HS-5 (cell line): Measurements from ENCODE around the gene ST6GAL1.
"Not testable (repeated sequence)": the region's sequence is repeated elsewhere in the genome, so short reads cannot be mapped to it uniquely, and the experiment has no call there.

Experiments used
- DNase-seq: peaks from one replicate; pipeline ENCODE4 v3.0.0-alpha.2; 2012; ENCODE audit warnings: low read depth

Gene ST6GAL1

GRCh38 chr3:186967686-186968085 is 37.4 kb downstream of the ST6GAL1 start:
- no peak for DNase-seq

GRCh38 chr3:186969607-186970006 is 39.3 kb downstream of the ST6GAL1 start:
- DNase-seq: no peak

GRCh38 chr3:186971106-186971505 is 40.8 kb downstream of the ST6GAL1 start:
- DNase-seq: not testable (repeated sequence)

DNA sequence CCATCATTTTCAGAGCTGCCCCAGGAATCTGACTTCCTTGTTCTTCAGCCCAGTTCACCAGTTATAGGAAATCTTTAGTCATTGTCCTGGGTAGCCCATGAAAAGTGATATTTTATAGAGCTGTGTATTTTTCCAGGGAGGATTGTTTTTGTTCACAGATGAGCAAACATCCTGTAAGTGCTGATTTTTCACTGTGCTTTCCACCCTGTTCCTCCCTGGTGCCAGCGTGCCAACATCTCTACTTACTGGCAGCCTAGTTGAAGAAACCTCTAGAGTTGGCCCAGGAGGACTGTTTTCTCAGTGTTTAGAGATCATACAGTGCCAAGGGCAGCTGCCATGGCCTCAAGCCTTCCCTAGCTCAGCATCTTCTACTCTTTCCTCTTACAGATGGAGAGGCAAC is 41.3 kb downstream of the ST6GAL1 start:
- DNase-seq: no peak

DNA sequence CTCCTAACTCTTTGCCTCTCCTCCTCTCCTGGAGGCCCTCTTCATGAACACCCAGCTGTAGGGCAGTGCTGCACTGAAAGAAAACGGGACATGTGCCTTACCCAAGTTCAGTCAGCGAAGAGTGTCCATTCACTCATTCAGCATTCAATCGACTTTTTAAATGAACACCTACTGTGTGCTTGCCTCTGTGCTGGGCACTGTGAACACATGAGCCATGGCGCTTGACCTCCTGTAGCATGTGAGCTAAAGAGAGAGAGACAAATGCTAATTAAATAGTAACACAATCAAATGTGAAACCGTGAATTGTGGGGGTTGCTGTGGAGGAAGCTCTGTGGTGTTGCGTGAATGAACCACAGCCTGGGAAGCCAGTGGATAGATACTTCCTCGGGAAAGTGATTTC is 43.4 kb downstream of the ST6GAL1 start:
- no peak for DNase-seq

DNA sequence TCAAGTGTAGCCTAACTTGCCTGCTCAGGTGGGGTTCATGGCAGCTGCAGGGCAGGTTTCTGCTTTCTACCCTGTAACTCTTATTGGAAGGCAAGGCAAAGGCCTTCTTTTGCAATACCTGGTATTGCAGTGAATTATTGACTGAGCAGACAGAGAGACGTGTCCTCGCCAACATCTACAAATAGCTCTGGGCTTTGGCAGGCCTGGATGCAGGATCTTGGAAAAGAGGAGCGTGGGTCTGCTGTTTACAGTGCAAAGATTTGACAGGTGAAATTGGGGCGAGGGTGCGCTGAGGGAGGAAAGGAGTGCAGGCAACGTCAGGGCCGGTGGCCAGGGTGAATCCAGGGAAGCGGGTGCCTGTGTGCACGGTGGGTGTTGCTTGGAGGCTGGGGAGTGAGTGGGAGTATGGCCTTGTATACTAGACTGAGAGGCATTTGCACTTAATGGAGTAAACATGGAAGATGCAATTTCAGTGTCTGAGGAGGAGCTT is 44.5 kb downstream of the ST6GAL1 start:
- DNase-seq: no peak

GRCh38 chr3:186975726-186976125 is 45.4 kb downstream of the ST6GAL1 start:
- DNase-seq: no peak

GRCh38 chr3:186976837-186977750 is 46.8 kb downstream of the ST6GAL1 start:
- DNase-seq: no peak

DNA sequence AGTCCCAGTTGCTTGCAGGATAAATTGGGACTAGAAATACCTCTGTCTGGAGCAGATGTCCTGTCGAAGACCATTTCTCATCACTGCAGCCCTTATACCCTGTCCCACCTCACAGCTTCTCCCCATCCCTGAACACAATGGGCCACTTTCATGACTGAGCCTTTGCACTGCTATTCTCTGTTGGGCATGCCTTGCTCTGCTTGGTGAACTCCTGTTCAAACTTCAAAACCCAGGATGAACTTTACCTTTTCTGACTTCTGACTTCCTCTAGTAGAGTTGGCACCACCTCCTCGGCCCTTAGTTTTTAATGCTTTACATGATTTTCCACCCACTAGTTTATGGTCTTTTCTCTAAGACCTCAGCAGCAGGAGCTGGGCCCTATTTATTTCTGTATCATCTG is 48.4 kb downstream of the ST6GAL1 start:
- DNase-seq: no peak

GRCh38 chr3:186979852-186980251 is 49.5 kb downstream of the ST6GAL1 start:
- DNase-seq: no peak

- DNase-seq: no peak
Observed at GRCh38 chr3:186980989-186981388, 50.7 kb downstream of the ST6GAL1 start.

DNA sequence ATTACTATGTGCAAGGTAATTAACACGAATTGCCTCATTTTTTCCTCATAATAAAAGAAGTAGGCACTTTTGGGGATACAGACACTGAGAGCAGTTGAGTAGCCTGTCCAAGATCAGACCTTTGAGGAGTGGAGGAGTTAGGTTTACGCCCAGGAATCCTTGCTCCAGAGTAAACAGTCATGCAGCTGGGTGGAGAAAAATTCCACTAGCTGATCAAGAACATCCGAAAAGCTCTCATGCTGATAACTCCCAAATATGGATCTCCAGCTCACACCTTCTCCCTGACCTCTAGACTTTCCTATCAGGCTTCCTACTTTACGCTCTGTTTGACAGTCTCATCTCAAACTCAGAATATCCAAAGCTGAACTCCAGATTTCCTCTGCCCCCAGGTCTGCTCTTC is 53.3 kb downstream of the ST6GAL1 start:
- DNase-seq: no peak

GRCh38 chr3:186984064-186984463 is 53.7 kb downstream of the ST6GAL1 start:
- DNase-seq: no peak

DNA sequence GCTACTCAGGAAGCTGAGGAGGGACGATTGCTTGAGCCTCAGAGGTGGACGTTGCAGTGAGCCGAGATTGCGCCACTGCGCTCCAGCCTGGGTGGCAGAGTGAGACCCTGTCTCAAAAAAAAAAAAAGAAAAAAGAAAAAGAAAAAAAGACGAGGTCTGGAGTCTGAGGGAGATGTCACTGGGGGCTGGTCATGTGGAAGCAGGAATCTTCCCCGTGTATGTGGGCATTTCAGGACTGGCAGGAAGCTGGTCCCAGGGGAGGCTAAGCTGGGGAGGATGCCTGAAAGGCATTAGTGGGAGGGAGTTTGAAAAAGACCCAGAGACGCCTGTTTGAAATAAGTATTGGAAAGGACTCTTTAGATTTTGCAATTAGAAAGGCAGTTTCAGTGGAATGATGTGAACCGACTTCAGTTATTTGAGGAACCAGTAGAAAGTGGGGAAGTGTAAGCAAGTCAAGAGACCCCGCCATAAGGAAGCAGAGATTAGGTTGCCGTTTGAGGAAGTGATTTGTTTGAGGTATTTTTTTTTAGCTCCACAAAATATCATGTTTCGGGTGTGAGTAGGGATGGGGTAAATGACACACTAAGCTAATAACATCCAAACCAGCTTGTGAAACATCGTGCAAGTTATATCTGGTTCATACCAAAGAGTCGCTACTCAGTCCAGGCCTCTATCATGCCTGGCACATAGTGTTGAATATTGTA is 55.5 kb downstream of the ST6GAL1 start:
- DNase-seq: no peak

DNA sequence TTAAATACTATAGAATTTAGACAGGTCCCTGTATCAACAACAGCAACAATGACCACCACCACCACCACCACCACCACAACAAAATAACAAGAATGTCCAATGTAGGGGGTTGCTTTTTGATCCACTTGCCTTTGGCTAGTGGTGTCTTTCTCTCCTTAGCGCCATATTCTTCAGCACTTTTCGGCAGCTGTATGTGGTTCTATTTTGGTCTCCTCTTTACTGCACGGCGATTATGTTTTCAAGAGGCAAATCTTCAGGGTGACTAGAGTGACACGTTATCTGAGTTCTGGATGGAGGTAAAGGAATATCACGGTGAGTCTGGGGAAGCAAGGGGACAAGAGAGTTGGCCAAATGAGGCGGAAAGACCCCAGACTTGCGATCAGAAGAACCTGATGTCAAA is 56.1 kb downstream of the ST6GAL1 start:
- DNase-seq: no peak

DNA sequence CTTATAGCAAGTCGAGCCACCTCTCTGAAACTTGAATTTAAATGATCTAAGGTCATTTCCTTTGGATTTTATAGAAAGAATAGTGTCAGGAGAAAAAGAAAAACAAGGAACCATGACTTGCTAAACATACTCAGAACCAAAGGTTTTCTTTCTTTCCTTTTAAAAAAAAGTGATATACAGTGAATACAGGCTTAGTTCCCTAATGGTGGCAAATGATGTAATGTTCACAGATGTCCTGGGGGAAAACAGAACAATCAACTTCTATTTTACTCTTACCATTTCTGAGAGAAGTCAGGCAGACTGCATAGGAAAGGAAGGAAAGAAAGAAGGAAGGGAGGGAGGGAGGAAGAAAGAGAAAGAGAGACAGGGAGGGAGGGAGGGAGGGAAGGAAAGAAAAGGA is 56.5 kb downstream of the ST6GAL1 start:
- no peak for DNase-seq

- no peak for DNase-seq
Observed at GRCh38 chr3:186988806-186989205, 58.5 kb downstream of the ST6GAL1 start.

DNA sequence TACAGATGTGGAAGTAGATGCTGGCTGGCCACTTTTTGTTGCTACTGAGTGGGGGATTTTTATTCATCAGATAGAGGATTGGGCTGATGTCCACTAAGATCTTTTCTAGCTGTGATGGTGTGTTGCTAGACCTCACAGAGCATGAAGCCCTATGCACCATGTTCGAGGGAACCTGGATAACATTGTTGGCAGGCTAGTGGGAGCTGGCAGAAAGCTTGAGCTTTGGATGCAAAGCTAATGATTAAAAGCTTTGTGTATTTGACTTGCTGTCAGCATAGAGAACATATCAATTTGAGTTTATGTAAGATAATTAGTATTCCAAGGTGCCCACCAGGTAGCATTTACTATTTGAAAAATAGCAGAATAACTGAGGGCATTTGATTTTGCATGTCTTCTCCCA is 59.1 kb downstream of the ST6GAL1 start:
- DNase-seq: no peak

DNA sequence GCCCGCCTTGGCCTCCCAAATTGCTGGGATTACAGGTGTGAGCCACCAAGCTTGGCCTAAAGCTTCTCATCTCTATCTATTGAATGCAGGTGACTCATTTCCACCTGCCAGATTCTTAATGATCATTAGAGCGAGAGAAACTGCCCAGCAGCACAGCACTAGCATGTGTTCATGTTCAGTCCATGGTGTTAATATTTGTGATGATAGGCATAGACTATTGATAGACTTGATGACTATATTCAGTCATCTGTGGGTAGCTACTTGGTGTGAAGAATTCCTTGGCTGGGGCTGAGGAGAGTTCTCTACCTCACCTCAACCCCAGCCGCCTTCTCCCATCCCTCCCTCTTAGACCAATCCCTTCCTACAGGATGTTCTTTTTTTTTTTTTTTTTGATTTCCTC is 60.0 kb downstream of the ST6GAL1 start:
- DNase-seq: no peak

GRCh38 chr3:186990878-186991308 is 60.6 kb downstream of the ST6GAL1 start:
- no peak for DNase-seq

DNA sequence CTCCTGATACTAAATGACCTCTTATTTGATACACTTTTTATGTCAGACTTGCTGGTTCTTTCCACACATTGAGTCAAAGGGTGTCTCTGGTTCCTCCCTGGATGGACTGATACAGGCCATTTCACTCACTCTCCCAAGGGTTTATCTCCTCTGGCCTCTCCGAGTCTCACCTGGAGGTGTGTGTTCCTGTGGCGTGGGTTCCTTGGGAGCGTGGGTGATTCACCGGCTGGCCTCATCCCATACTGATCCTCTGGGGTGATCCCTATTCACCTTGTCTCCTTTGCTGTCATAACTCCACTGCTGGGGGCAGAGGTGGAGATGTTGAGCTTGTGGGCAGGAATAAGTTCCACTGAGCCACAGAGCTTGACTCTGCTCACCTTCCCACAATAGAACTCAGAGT is 61.1 kb downstream of the ST6GAL1 start:
- no peak for DNase-seq

DNA sequence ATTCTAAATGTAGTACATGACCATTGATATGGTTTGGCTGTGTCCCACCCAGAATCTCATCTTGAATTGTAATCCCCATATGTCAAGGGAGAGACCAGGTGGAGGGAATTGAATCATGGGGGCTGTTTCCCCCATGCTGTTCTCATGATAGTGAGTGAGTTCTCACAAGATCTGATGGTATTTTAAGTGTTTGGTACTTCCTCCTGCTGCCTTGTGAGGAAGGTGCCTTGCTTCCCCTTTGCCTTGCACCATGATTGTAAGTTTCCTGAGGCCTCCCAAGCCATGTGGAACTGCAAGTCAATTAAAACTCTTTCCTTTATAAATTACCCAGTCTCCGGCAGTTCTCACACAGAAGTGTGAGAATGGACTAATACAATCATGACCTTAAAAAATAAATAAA is 61.8 kb downstream of the ST6GAL1 start:
- DNase-seq: not testable (repeated sequence)

DNA sequence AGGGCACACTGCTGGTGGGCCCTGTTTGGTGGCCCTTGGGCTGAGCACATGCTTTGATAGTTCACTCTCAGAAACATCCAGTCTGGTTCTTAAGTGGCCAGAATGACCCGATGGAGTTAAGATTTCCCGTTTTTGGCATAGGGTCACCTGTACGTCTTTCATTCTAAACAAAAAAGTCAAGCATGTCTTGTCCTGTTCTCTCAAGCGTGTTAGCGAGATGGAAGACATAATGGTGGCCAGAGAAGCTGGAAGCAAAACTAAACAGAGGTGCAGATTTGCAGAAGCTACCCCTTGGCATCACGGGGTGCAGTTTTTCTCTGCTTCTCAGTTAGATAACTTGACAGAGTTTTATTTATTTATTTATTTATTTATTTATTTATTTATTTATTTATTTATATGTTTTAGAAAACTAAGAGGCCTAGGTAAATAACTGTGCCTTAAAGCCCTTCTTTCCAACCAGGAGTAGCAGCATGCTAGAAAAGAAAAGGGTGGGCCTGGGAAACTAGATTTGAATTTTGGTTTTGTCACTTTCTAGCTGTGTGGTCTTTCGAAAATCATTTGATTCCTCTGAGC is 63.0 kb downstream of the ST6GAL1 start:
- no peak for DNase-seq
